Hepatocyte (in vitro differentiated cells): Measurements from ENCODE around the gene AKT1.

Source experiments
- EZH2phosphoT487 ChIP-seq: fragments of 200-600 bp; sonication (generic); IDR thresholded peaks from one replicate; pipeline ENCODE4 v1.6.1; 2018; ENCODE audit warnings: antibody characterized with exemption, mild to moderate bottlenecking, low read depth, moderate library complexity; ENCODE audit not compliant: unreplicated experiment, severe bottlenecking
- TF ChIP-seq, protein P1 (sequence below): fragments of 200-600 bp; sonication (generic); IDR thresholded peaks from 2 replicates; pipeline ENCODE4 v1.5.1; 2016; ENCODE audit warnings: antibody characterized with exemption, mild to moderate bottlenecking; ENCODE audit not compliant: poor library complexity

DNA sequence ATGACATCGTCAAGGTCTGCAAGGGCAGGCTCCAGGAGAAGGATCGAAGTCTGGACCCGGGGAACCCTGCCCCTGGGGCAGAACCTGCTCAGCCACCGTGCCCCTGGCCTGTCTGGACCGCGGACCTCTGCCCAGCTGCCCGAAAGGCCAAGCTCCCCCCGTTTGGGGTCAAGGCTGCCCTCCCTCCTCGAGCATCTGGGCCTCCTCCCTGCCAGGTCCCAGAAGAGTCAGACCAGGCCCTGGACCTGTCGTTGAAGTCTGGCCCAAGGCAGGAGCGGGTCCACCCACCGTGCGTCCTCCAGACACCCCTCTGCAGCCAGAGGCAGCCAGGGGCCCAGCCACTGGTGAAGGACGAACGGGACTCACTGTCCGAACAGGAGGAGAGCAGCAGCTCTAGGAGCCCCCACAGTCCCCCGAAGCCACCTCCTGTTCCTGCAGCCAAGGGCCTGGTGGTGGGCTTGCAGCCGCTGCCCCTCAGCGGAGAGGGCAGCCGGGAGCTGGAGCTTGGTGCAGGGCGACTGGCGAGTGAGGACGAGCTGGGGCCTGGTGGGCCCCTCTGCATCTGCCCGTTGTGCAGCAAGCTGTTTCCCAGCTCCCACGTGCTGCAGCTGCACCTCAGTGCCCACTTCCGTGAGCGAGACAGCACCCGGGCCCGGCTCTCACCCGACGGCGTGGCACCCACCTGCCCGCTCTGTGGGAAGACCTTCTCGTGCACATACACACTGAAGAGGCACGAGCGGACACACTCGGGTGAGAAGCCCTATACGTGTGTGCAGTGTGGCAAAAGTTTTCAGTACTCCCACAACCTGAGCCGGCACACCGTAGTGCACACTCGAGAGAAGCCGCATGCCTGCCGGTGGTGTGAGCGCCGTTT is 6.2 kb upstream of the AKT1 start:
- TF ChIP-seq, protein P1, sequence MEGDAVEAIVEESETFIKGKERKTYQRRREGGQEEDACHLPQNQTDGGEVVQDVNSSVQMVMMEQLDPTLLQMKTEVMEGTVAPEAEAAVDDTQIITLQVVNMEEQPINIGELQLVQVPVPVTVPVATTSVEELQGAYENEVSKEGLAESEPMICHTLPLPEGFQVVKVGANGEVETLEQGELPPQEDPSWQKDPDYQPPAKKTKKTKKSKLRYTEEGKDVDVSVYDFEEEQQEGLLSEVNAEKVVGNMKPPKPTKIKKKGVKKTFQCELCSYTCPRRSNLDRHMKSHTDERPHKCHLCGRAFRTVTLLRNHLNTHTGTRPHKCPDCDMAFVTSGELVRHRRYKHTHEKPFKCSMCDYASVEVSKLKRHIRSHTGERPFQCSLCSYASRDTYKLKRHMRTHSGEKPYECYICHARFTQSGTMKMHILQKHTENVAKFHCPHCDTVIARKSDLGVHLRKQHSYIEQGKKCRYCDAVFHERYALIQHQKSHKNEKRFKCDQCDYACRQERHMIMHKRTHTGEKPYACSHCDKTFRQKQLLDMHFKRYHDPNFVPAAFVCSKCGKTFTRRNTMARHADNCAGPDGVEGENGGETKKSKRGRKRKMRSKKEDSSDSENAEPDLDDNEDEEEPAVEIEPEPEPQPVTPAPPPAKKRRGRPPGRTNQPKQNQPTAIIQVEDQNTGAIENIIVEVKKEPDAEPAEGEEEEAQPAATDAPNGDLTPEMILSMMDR, result no peak
- TF ChIP-seq EZH2phosphoT487, result no peak
